Transverse colon (tissue), 4 donors: ENCODE measurements around the gene ZNF14. TPM values are rescaled to one million over a fixed set of nuclear protein-coding genes. Genes with fewer than 3 reads are reported as not detected.
"Not testable (repeated sequence)": the region's sequence is repeated elsewhere in the genome, so short reads cannot be mapped to it uniquely, and the experiment has no call there.

Source experiments
- DNase-seq: peaks from one replicate; pipeline ENCODE4 v3.0.0-alpha.2; 2019
- H3K27ac ChIP-seq, 4 donors: fragments of 200-600 bp; sonication (generic); 2 replicates each; pipeline ENCODE4 v1.5.1; 2016 to 2018; ENCODE audit warnings: inconsistent platforms in 4 of 4
- H3K27me3 ChIP-seq: fragments of 200-600 bp; sonication (generic); 2 replicates; pipeline ENCODE4 v1.5.1; 2017; ENCODE audit warnings: inconsistent platforms
- H3K36me3 ChIP-seq, 4 donors: fragments of 200-600 bp; sonication (generic); 2 replicates each; pipeline ENCODE4 v1.5.1; 2017 to 2019; ENCODE audit warnings: inconsistent platforms in 4 of 4
- H3K4me1 ChIP-seq, 4 donors: fragments of 200-600 bp; sonication (generic); 2 replicates each; pipeline ENCODE4 v1.5.1; 2017 to 2020; ENCODE audit warnings: inconsistent platforms in 4 of 4
- H3K4me3 ChIP-seq, 4 donors: fragments of 200-600 bp; sonication (generic); 1 replicate in 1 of 4; 2 replicates in 3 of 4; pipeline versions ENCODE4 v1.5.1 to v1.6.1; 2017 to 2019; ENCODE audit warnings: inconsistent platforms in 4 of 4
- H3K9me3 ChIP-seq, 2 donors: fragments of 200-600 bp; sonication (generic); 2 replicates each; pipeline ENCODE4 v1.5.1; 2017 to 2019; ENCODE audit warnings: inconsistent platforms in 2 of 2
- EP300 ChIP-seq: sonication (generic); formaldehyde crosslinking; IDR thresholded peaks from one replicate; pipeline ENCODE4 v1.6.1; 2017; ENCODE audit warnings: antibody characterized with exemption, low read depth
- POLR2A ChIP-seq: fragments of 450-650 bp; IDR thresholded peaks from one replicate; pipeline ENCODE4 v1.6.1; 2016; ENCODE audit warnings: antibody characterized with exemption, mild to moderate bottlenecking, moderate library complexity
- POLR2AphosphoS5 ChIP-seq, 3 donors: sonication (generic); formaldehyde crosslinking; IDR thresholded peaks; one replicate each; pipeline ENCODE4 v1.6.1; 2016; ENCODE audit warnings: antibody characterized with exemption in 3 of 3
- WGBS, 2 donors: methylation state at CpG; one replicate each; pipeline ENCODE4 v1.1.5; 2018; ENCODE audit warnings: low coverage in 1 of 2; 5-methylcytosine and 5-hydroxymethylcytosine counted together
- in situ Hi-C, 4 donors: fragments of 200-750 bp; cut with MboI; loops; one replicate each; pipeline versions ENCODE4 v1.15.0 to v1.15.1; 2017; ENCODE audit warnings: low sequenced_read_pairs in 3 of 4, low pct_ligation_motif_present in 1 of 4, low pct_unique_long_range_greater_than_20kb in 1 of 4
- intact Hi-C: fragments of 100-400 bp; cut with DNase I; formaldehyde crosslinking; loops from one replicate; pipeline ENCODE4 v1.15.1; 2023; ENCODE audit warnings: low total_unique reads
- total RNA-seq, 4 donors: library from RNA; depleted of rRNA; stranded (reverse); fragments of >200 nt; gene quantifications; one replicate each; pipeline ENCODE4 v1.1.0, GENCODE V29; 2016
- TF ChIP-seq, protein P1 (sequence below), 5 experiments: fragments of 200-600 bp in 3 of 5; fragments of 450-650 bp in 2 of 5; sonication (generic) in 3 of 5; IDR thresholded peaks; 1 replicate in 2 of 5; 2 replicates in 3 of 5; pipeline ENCODE4 v1.5.1; 2016 to 2017; ENCODE audit warnings: antibody characterized with exemption in 5 of 5, inconsistent platforms in 3 of 5, mild to moderate bottlenecking in 2 of 5, moderate library complexity in 1 of 5

Gene ZNF14
- total RNA-seq, 4 donors from 2014 or later = 0.37 to 10.0 (median 4.6) TPM

DNA sequence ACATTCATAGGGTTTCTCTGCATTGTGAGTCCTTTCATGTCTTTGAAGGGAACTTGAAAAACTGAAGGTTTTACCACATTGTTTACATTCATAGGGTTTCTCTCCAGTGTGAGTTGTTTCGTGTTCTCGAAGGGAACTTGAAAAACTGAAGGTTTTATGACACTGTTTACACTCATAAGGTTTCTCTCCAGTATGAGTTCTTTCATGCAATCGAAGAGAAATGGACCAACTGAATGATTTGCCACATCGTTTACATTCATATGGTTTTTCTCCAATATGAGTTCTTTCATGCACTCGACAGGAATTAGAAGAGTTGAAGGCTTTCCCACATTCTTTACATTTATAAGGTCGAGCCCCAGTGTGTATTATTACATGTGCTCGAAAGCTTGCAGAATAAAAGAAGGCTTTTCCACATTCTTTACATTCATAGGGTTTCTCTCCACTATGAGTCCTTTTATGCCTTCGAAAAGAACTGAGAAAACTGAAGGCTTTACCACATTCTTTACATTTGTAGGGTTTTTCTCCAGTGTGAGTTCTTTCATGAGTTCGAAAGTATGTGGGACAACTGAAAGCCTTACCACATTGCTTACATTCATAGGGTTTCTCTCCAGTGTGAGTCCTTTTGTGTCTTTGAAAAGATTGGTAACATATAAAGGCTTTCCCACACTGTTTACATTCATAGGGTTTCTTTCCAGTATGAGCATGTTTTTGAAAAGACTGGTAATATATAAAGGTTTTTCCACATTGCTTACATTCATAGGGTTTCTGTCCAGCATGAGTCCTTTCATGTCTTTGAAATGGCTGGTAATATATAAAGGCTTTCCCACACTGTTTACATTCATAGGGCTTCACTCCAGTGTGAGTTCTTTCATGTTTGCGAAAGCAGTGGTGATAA is 20.7 kb downstream of the ZNF14 start:
- TF ChIP-seq, protein P1, sequence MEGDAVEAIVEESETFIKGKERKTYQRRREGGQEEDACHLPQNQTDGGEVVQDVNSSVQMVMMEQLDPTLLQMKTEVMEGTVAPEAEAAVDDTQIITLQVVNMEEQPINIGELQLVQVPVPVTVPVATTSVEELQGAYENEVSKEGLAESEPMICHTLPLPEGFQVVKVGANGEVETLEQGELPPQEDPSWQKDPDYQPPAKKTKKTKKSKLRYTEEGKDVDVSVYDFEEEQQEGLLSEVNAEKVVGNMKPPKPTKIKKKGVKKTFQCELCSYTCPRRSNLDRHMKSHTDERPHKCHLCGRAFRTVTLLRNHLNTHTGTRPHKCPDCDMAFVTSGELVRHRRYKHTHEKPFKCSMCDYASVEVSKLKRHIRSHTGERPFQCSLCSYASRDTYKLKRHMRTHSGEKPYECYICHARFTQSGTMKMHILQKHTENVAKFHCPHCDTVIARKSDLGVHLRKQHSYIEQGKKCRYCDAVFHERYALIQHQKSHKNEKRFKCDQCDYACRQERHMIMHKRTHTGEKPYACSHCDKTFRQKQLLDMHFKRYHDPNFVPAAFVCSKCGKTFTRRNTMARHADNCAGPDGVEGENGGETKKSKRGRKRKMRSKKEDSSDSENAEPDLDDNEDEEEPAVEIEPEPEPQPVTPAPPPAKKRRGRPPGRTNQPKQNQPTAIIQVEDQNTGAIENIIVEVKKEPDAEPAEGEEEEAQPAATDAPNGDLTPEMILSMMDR (IDR thresholded peaks at IDR 0.05) = no peak
- TF ChIP-seq POLR2A (no peak), POLR2AphosphoS5 (IDR thresholded peaks at IDR 0.05) (no peak), EP300 (no peak)
- Histone ChIP-seq H3K4me1 (no peaks in the 10 kb centered on the region), H3K9me3 (peaks cover 99 to 100% of the 10 kb centered on the region in 2 donors), H3K27me3 (no peaks in the 10 kb centered on the region), H3K4me3 (no peak overlapping the region), H3K27ac (no peak overlapping the region), H3K36me3 (peaks cover 0 to 79% (median 38%) of the 10 kb centered on the region in 4 donors)
- intact Hi-C loops (no loop called here), in situ Hi-C loops (no loop called here)
- no peak for DNase-seq
- WGBS, 2 donors = 95 to 97% methylated on average over 10 of the region's 10 CpGs

DNA sequence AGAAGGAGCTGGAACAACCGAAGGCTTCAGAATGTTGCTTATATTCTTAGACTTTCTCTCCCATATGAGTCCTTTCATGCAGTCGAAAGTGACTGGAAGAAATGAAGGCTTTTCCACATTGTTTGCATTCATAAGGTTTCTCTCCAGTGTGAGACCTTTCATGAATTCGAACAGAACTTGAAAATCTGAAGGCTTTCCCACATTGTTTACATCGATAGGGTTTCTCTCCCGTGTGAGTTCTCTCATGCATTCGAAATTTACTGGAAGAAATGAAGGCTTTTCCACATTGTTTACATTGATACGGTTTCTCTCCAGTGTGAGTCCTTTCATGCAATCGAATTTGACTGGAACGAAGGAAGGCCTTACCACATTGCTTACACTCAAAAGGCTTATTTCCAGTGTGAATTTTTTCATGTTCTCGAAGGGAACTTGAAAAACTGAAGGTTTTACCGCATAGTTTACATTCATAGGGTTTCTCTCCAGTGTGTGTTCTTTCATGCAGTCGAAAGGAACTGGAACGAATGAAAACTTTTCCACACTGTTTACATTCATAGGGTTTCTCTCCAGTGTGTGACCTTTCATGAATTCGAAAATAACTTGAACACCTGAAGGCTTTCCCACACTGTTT is 21.5 kb downstream of the ZNF14 start:
- no peaks in the 10 kb centered on the region for H3K4me1 ChIP-seq
- H3K27me3 ChIP-seq = no peaks in the 10 kb centered on the region
- TF ChIP-seq EP300 = no peak
- no peak for TF ChIP-seq POLR2A
- intact Hi-C loops (no loop called here), in situ Hi-C loops (no loop called here)
- H3K9me3 ChIP-seq = peaks cover 98 to 100% of the 10 kb centered on the region in 2 donors
- H3K4me3 ChIP-seq = no peak overlapping the region
- no peak overlapping the region for H3K27ac ChIP-seq
- no peak for DNase-seq
- WGBS, 2 donors = 97% methylated on average over 9 to 14 of the region's 14 CpGs
- peaks cover 0 to 71% (median 35%) of the 10 kb centered on the region in 4 donors for H3K36me3 ChIP-seq

DNA sequence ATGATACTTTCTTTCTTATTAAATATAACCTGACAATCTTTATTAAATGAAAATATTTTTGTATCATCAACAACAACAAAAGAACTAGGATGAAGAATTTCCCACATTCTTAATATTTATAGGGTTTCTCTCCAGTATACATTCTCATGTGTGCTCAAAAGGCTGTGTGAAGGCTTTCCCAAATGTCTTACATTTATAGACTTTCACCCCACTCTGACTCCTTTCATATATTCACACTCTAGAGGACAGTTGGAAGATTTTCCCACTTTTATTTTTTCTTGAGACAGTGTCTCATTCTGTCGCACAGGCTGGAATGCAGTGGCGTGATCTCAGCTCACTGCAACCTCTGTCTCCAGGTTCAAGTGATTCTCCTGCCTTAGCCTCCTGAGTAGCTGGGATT is 22.4 kb downstream of the ZNF14 start:
- peaks cover 0 to 62% (median 30%) of the 10 kb centered on the region in 4 donors for H3K36me3 ChIP-seq

DNA sequence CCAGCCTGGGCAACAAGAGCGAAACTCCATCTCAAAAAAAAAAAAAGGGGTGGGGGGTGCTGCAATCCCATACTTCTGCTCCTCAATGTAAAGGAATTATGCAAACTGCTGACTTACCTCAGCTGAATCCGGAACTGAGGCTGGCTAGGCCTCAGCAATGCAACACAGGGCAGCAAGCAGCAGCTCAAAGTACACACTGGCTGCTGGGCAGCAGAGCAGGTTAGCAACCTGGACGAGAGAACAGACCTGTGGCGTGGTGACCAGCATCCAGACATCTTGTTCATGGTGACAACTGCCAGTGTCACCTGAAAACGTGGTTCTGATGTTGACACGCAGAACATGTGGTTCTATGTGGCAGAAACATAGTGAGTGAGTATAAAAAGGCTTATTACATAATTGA is 28.1 kb downstream of the ZNF14 start:
- Histone ChIP-seq H3K4me3 (no peak overlapping the region), H3K4me1 (no peaks in the 10 kb centered on the region), H3K27ac (no peak overlapping the region), H3K36me3 (peaks cover 0 to 11% (median 3%) of the 10 kb centered on the region in 4 donors), H3K27me3 (no peaks in the 10 kb centered on the region), H3K9me3 (peaks cover 66 to 71% of the 10 kb centered on the region in 2 donors)
- in situ Hi-C loops (no loop called here), intact Hi-C loops (no loop called here)
- 83 to 93% methylated on average over 5 to 6 of the region's 6 CpGs for WGBS, 2 donors
- TF ChIP-seq POLR2AphosphoS5 (IDR thresholded peaks at IDR 0.05) = no peak
- no peak for TF ChIP-seq POLR2A
- TF ChIP-seq EP300 = no peak
- TF ChIP-seq, protein P1 (IDR thresholded peaks at IDR 0.05) = no peak
- DNase-seq = no peak

More for the DNA sequence above, 22.4 kb downstream of the ZNF14 start:
- 100% methylated on average over 2 of the region's 2 CpGs; no CpG with 5 or more reads in 1 of the 2 donors for WGBS, 2 donors
- in situ Hi-C loops (no loop called here), intact Hi-C loops (no loop called here)
- TF ChIP-seq POLR2AphosphoS5 (IDR thresholded peaks at IDR 0.05) (no peak), EP300 (no peak), POLR2A (no peak)
- TF ChIP-seq, protein P1 (IDR thresholded peaks at IDR 0.05) = no peak
- Histone ChIP-seq H3K4me3 (no peak overlapping the region), H3K27ac (no peak overlapping the region), H3K4me1 (no peaks in the 10 kb centered on the region), H3K27me3 (no peaks in the 10 kb centered on the region), H3K9me3 (peaks cover 98 to 99% of the 10 kb centered on the region in 2 donors)
- DNase-seq = no peak

DNA sequence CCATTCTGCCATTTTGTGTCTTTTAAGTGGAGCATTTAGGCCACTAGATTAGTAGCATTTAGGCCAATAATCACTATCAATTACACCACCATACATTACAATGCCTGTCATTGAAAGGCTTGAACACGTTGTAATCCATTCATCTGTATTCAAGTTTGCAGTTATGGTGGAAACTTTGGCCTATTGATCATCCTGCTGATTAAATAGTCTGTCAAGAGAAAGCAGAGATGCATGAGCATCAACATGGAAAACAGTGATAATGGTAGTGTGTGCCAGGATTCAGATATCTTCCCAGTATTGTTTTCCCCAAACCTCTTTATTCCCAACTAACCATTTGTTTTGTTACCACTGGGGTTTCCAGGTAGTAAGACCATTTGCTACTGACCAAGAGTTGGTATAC is 32.4 kb downstream of the ZNF14 start:
- 88 to 97% methylated on average over 1 of the region's 1 CpG for WGBS, 2 donors
- H3K9me3 ChIP-seq = peaks cover 24 to 38% of the 10 kb centered on the region in 2 donors
- DNase-seq, H3K4me3 ChIP-seq, H3K4me1 ChIP-seq, H3K27ac ChIP-seq, in situ Hi-C loops, H3K27me3 ChIP-seq, intact Hi-C loops, H3K36me3 ChIP-seq: not testable (repeated sequence)
